NCI-H128 (cell line): ENCODE results near the gene SPOCD1.
"Not testable (repeated sequence)": the region's sequence is repeated elsewhere in the genome, so short reads cannot be mapped to it uniquely, and the experiment has no call there.

ENCODE experiments used
- DNase-seq: peaks from one replicate; lab custom pipeline; 2025; ENCODE audit not compliant: unreplicated experiment; lab: John Stamatoyannopoulos, UW

Gene SPOCD1

GRCh38 chr1:31830065-31830464 lies 14.2 kb upstream of the SPOCD1 start:
- no peak for DNase-seq

DNA sequence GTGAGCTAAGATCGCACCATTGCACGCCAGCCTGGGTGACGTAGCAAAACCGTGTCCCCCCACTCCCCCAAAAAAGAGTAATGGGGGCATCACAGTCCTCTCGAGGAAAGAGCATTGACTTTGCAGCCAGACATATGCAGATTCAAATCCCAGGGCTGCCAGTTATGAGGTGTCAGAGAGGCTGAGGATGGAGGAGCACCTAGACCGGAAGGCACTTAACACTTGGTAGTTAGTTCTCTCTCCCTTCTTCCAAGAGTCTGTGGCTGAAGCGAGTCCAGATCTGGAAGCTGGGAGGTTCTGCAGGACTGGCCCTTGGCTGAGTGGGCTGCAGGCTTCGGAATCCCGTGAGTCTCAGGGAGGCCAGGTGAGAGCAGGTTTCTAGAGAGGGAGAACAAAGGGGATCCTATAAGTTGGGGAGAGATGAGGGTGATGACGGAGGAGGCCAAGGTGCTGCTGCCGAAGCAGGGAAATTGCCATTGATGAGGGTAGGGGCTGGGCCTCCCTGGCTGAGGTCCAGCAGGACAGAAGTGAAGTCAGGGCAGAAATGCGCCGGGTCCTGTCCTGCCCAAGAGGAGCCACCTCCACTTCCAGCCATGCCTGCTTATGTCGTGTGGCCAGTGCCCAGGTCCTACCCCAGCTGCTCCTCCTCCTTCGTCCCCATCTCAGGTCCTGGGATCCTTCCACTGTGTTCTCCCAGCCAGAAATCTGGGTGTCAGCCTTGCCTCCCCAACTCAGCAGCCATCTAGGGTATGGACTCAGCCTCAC lies 13.3 kb upstream of the SPOCD1 start:
- DNase-seq: no peak

DNA sequence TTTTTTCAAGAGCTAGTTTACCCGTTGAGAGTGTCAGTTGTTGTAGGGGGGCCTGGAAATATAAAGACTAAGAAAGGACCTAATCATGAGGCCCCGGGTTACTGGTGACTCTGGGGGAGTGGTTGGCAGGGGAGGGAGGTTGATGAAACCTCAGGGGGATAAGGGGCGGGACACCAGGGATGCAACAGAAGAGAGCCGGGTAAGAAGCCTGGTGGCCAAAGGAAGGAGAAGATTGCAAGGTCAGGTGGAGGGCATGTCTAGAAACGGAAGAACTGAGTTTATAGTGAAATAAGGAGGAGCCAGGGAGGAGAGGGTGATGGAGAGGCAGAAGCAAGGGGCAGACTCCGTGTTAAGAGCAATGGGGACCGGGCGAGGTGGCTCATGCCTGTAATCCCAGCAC lies 12.5 kb upstream of the SPOCD1 start:
- no peak for DNase-seq

GRCh38 chr1:31823780-31824179 lies 8.0 kb upstream of the SPOCD1 start:
- DNase-seq: no peak

DNA sequence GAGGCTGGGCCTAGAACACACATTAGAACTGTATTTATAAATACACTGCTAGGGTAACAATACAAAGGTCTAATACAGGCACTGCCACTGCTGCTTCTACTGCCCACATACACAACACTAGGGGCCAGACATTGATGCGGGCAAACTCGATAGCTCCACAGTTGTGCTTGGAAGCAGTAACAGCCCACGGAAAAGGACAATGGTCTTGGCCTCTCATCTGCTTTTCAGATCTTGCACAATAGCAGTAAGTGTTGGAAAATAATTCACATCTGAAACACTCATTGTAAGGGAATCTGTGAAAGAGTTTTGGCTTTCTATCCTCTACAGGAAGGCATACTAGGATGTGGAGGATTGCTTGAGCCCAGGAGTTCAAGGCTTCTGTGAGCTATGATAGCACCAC lies 6.9 kb upstream of the SPOCD1 start:
- DNase-seq: no peak

GRCh38 chr1:31820196-31820595 lies 4.4 kb upstream of the SPOCD1 start:
- DNase-seq: not testable (repeated sequence)

DNA sequence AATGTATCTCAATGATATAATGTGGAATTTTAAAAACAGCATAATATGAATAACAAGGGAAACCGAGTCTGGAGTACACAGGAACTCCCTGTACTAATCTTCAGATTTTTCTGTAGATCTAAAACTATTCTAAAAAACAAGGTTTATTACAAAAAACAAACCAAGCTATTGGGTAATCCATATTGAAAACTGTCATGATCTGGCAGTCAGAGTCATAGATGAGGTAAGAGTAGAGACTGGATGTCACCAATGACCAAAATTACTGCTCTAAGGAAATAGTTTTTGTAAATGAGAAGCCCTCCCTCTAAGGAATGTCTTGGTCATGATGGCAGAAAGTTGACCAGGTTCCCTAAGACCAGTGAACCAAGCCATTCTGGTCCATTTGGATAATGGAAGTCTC lies 2.4 kb upstream of the SPOCD1 start:
- no peak for DNase-seq

DNA sequence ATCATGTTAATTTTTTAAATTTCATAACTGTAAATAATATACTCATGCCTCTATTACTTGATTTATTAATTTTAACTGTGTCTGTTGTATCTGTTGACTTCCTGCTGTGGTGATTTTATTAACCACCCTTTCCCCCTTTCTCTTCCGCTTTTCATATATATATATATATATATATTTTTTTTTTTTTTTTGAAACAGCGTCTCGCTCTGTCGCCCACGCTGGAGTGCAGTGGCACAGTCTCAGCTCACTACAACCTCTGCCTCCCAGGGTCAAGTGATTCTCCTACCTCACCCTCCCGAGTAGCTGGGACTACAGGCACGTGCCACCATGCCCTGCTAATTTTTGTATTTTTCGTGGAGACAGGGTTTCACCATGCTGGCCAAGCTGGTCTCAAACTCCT lies 1.1 kb upstream of the SPOCD1 start:
- DNase-seq: not testable (repeated sequence)

GRCh38 chr1:31816501-31816900 lies 679 bp upstream of the SPOCD1 start:
- not testable (repeated sequence) for DNase-seq

- DNase-seq: no peak
These were observed 546 bp downstream of the SPOCD1 start for GRCh38 chr1:31815307-31815645.

- no peak for DNase-seq
These were observed 1.1 kb downstream of the SPOCD1 start for GRCh38 chr1:31814631-31815306.

- DNase-seq: no peak
These were observed 1.7 kb downstream of the SPOCD1 start for GRCh38 chr1:31814041-31814511.

- DNase-seq: no peak
These were observed 3.5 kb downstream of the SPOCD1 start for GRCh38 chr1:31812158-31812829.

GRCh38 chr1:31811605-31812004 lies 4.2 kb downstream of the SPOCD1 start:
- peak; percentile 65 for DNase-seq

DNA sequence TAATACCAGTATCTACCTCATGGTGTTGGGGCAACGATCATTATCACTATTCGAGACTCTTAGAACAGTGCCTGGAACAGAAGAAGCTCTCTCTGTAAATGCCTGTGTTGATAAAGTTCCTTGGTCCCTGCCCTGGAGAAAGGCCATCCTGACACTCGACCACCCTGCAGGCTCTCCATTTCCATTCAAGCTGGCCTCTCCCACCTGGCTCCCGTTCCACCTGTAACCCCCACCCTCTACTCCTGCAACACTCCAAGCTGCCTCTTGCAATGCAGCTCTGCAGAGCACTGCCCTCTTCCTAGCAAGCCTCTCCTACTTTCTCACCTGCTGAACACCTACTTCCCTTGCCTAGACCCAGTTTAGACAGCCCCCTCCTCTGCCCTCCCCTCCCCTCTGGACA lies 6.1 kb downstream of the SPOCD1 start:
- DNase-seq: no peak

- no peak for DNase-seq
These were observed 8.4 kb downstream of the SPOCD1 start for GRCh38 chr1:31807273-31808048.

DNA sequence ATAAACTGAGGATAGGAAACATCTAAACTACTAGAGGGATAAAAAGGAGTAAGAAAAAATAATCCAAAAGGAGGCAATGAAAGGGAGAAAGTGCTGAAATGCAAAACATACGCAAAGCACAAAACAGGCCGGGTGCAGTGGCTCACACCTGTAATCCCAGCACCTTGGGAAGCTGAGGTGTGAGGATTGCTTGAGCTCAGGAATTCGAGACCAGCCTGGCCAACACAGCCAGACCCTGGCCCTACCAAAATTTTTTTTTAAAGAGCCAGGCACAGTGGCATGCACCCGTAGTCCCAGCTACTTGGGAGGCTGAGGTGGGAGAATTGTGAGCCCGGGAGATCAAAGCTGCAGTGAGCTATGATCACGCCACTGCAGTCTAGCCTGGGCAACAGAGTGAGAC lies 10.5 kb downstream of the SPOCD1 start:
- DNase-seq: no peak

DNA sequence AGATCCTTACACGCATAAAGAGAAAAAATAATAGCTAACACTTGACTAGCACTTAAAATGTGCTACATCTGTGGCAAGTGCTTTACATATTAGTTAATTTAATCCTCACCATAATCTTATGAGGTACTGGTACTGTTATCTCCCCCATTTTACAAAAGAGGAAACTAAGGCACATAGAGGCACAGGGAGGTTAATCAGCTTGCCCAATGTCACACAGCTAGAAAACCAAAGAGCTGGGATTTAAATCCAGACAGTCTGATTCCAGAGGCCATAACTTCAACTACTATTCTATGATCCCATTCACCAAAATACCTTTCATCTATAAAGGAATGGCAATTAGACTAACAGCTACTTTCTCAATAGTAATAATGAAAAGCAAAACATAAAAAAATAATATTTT lies 11.7 kb downstream of the SPOCD1 start:
- DNase-seq: no peak

DNA sequence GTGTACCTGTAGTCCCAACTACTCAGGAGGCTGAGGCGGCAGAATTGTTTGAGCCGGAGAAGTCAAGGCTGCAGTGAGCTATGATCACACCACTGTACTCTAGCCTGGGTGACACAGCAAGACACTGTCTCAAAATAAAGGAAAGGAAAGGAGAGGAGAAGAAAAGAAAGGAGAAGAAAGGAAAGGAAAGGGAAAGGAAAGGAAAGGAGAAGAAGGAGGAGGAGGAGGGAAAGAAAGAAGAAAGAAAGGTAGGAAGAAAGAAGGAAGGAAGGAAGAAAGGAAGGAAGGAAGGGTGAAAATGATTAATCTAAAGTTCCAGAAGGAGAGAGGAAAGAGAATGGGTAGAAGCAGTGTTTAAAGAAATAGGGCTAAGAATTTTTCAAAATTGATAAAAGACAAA lies 12.2 kb downstream of the SPOCD1 start:
- DNase-seq: no peak

DNA sequence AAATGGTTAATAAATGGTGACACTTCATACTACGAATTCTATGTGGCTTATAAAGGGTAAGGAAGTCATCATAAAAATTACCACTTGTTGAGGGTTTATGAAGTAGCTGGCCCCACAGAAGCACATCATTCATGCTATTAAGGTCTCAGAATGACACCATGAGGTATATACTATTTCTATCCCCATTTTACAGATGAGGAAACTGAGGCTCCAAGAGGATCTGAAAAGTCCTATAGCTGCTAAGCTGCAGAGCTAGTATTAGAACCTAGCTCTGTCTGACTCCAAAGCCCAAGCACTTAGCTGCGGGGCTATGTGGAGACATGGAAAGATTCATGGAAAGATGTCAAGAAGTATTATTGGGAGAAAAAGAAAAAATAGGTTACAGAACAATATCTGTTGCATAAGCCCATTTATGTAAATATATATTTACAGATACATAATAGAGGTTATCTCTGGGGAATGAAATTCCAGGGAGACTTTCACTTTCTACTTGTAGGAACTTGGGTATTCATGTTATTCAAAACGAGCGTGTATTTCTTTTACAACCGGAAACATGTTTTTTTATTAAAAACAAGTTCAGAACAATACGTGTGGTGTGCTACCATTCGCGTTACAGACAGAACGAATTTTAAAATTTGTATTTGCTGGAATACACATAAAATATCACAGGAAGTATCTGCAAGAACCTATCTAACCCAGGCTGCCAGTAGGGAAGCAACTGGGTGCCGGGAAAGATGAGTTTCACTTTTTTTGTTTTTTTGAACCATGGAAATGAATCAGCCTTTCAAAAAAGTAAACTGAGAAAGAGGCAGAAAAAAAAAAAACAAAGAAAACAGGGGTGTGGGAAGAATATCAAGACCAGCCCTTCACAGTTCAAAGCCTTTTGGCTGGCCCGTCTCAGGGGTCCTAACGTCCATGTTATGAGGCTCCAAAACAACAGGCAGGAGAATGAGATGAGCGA lies 13.4 kb downstream of the SPOCD1 start:
- no peak for DNase-seq
